NCI-H2029 (cell line): ENCODE measurements around the gene UBE2E2.
A peak's percentile ranks its signal among the peaks of the same experiment; 100 is the strongest.

Experiments
- DNase-seq: peaks from one replicate; lab custom pipeline; 2025; lab: John Stamatoyannopoulos, UW

UBE2E2 gene

DNA sequence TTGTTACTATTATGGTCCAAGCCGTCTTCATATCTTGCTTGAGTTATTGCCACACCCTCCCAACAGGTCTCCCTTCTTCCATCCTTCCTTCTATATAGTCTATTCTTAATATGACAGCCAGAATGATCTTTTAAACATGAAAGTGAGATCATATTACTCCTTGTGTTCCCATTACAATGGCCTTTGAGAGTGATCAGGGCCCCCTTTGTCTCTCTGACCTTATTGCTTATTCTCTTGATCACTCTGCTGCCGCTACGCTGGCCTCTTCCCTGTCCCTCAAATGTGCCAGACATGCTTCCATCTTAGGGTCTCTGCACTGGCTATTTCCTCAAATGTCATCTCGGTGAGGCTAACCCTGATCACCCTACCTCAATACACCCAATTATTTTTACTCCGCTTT, 38.1 kb downstream of the UBE2E2 start:
- no peak for DNase-seq

DNA sequence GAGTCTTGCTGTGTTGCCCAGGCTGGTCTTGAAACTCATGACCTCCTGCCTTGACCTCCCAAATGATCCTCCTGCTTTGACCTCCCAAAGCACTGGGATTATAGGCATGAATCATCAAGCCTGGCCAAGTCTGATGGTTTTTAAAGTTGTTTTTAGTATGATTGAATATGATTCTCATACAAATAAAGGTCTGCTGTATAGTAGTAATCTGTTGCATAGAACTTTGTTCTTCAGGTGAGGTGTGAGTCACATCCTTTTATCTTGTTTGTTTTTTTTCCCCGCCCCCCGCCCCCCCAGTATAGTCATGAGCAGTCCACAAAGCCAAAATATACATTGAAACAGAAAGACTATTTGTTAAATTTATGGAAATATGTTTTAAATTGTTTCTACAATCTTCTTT, 39.0 kb downstream of the UBE2E2 start:
- DNase-seq: no peak

DNA sequence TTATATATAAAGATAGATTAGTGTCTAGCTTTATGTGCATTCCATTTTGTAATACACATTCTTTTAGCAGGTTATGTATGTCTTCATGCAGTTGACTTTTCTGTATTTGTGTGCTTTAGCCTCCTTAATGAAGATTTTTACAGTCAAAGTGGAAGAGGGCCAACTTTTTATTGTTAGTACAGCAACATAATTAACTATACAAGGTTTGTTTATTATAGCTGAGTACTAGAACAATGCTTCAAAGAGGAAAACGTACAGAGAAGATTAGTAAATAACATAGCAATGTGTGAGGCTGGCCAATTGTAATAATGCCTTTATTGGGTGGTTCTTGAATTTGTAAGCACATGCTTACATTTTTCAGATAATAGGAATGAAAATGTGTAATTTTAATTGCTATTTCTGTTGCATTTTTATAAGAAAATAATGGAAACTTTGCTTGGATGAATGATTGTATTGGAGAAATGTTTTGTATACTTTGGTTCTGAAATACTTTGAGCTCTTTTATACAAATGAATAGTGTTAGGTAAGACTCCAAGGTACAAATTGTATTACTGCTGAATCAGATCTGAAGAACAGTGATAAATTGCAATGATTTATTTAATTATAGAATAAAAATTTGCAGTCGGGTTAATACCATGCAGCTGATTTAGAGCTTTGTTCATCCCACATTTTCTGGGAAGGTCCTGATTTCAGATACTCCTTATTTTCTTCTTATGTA, 41.4 kb downstream of the UBE2E2 start:
- no peak for DNase-seq

DNA sequence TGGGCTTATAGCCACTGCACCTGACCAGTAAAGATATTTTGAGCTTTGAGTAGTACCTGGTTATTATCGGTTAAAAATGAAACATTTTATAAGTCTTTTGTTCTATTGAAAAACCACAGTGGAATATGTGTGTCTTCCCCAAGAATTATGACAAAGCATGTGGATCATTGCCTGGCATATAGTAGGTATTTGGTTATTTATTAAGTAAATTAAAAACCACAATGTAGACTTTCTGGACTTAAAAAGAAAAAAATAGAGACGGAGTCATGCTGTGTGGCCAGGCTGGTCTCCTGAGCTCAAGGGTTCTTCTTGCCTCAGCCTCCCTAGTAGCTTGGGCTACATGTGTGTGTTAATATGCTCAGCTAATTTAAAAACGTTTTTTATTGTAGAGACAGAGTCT, 43.5 kb downstream of the UBE2E2 start:
- DNase-seq: no peak

DNA sequence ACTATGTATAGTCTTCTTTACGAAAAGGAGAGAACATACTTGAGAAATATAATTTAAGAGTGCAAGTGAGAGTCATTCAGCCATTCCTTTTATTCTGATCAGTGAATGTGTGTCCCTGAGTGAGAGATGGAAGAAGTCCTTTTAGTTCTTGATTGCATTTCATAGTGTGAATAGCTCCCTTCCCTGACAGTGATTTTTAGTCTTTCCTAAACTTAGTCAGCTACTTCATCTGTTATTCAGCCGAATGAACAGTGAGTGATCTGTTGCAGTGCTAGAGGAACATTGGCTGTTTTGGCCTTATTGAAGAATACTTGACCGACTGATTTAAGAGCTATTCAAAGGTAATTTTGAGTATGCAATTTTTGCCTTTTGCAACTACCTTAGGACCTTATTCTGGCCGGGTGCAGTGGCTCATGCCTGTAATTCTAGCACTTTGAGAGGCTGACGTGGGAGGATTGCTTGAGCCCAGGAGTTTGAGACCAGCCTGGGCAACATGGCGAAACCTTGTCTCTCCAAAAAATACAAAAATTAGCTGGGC, 45.5 kb downstream of the UBE2E2 start:
- DNase-seq: no peak

DNA sequence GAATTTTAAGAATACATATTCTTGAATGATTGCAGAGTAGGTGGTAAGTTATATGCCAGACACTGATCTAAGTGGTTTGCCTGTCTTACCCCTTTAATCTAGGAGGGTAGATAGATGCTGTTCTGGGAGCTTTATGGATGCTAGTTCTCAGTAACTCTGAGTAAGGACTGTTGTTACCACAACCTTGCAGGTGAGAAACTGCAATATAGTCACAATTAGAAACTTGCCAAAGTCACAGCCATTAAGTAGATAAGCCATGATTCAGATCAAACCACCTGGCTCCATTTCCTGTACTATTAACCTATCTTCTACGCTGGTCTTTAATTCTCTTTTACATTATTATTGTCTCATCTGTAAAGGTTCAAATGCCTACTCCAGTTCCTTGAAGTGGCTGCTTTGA, 46.8 kb downstream of the UBE2E2 start:
- no peak for DNase-seq

DNA sequence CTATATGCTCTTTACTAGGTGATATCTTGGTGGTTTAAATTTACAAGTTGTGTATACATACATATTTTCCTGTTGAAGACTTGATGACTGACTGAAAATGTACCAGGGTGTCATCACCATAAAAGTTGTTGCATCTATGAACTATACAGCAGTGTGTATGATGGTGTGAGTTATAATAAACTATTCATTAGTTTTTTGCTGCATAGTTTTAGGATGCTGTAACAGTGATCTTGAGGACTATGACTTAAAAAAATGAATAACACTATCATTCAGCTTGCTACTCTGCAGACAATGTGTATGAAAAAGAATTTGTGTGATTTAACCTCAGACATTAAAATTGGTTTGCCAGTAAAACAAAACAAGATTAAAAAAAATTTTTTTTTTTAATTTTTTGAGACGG, 49.0 kb downstream of the UBE2E2 start:
- no peak for DNase-seq

DNA sequence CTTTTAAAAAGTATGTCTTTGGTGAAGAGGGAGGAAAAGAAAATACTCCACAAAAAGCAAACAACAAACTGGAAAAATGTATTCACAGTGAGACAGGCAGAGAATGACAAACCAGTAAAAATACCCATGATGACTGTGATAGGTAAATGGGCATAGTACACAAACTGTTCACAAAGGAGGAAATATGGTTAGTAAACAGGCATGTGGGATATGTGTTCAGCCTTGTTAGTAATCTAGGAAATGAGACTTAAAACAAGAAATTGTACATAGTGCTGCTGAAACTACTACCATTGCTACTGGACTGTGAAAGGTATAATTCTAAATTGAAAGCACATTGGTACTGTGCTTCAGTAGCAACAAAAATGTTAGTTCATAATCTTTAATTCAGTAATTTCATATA, 50.1 kb downstream of the UBE2E2 start:
- DNase-seq: no peak

DNA sequence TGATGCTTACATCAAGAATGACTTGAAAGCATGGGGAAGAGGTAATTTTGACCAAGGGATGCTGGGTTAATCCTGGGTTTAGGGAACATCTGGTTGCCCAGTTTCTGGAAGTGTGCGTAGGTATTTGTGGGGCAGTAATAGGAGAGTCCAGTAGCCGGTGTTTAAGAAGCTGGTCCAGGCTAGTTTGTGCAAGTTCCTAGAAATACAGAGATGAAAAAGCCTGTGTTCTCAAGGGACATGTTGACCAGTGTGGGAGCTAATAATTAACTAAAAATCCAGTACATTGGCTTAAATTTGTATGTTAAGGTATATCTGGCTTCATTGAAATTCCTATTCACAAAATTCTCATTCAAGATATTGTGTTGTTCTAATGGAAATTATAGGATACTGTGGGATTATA, 51.2 kb downstream of the UBE2E2 start:
- DNase-seq: no peak

DNA sequence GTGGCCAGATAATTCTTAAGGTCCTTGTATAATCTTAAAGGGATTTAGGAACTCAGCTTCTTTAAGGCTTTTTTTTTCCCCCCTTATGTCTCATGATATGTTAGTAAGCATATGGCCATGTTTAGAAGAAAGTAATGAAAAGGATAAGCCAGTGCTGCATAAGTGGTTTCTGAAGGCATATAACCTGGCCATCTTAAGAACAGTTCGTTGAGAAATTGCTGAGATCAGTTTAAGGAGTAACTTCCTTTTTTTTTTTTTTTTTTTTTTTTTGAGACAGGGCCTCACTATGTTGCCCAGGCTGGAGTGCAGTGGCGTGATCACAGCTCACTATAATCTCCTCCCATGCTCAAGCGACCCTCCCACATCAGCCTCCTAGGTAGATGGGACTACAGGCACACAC, 51.7 kb downstream of the UBE2E2 start:
- no peak for DNase-seq

DNA sequence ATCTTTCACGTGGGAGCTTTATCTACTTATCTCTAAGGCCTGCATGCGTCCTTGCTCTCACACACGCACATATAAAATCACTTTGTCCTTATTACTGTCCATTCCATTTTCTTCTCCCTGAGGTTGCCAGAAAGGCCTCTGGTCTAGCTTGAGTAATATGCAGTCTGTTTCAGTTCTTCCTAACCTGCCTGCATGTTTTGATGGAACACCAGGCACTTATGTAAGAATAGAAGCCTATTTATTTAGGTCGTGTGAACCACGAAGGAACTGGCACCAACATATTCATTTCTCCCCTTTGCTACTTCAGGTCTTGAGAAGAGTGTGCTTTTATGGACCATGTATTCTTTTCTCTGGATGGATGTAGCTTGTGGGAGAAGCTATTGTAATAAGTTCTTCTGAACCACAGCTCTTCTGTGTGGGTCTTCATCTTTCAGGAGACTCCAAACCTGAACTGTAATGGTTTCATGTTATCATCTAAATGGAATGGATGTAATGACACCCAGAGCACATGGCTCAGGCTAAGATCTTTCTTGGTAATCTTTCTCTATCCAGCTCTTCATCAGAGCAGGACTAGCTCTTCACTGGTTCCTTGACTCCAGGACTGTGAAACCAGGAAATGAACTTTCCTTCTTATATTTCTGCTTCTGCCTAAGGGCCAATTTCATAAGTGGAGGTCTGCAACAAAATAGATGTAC, 53.8 kb downstream of the UBE2E2 start:
- peak; percentile 42 for DNase-seq

DNA sequence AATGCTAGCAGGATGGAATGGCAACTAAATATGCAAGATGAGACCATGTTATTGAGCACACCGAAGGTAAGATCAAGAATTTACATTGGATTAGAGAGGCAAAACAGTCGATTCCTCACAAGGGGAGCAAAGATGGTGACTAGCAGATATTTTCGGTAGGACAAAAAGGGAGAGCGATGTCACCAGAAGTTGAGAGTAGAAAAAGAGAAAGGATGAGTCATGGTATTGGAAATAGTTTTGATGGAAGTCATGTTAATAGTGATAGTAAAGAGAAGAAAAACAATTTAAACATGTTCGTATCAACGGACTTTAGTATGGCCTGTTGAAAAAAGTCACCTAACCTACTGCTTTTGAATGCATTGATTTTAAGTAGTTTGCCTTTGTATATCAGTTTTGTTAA, 55.0 kb downstream of the UBE2E2 start:
- DNase-seq: no peak

DNA sequence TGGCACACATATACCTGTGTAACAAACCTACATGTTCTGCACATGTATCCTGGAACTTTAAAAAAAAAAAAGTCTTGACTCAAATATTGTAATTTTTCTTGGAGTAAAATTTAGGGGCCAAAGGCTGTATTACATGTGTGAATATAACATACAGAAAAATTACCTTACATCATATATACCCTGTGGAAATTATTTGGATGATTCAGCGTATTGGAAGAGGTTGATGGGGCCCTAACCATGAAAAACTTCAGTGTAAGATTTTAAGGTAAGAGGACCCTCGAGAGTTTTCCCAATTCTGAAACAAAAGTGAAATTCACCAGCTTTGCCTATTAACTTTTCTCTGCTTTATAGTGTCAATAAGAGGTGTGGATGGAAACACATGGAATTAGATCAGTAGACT, 56.4 kb downstream of the UBE2E2 start:
- DNase-seq: no peak

DNA sequence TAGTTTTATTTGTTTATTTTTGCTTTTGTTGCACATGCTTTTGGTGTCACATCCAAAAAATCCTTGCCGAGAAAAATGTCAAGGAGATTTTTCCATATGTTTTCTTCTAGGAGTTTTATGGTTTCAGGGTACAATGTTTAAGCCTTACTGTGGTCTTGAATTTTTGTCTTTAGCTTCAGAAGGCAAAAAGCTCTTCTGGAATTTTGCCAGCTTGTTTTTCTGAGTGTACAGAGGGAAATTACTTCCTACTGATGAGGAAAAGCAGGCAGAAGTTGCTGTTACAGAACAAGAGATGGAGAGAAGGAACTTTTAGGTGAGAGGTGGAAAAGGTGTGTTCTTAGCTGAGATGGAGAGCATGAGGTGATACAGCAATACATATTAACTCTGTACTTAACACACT, 59.6 kb downstream of the UBE2E2 start:
- no peak for DNase-seq

DNA sequence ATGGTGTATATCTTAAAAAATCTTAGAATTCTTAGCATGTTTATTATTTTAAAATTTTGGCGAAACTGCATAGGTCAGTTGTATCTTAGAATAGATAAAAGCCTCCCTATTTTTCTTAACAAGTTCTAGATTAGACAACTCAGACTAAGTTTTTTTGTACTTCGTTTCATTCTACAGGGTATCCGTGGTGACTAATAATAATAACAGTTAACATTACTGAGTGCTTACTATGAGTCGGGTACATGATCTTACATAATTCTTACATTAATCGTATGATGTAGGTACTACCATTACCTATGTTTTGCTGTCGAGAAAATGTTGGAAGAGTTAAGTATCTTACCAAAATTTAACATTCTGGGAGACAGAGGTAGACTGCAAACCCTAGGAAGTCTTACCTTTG, 60.7 kb downstream of the UBE2E2 start:
- no peak for DNase-seq

DNA sequence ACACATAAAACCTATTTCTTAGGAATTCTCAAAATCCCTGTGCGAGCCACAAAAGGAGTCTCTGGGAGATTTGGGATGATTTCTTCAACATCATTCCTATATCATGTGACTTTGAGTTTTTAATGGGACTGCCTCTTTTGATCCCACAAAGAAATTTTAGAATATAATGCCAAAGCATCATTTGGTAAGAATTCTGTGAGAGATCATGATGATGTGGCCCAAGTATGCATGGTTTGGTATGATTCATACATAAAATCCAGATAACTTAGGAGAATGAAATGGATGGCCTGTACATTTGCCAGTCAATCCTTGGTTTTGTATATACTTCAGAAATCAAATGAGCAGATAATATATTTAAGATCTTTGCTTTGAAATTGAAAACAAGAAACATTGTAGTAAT, 61.3 kb downstream of the UBE2E2 start:
- DNase-seq: no peak

DNA sequence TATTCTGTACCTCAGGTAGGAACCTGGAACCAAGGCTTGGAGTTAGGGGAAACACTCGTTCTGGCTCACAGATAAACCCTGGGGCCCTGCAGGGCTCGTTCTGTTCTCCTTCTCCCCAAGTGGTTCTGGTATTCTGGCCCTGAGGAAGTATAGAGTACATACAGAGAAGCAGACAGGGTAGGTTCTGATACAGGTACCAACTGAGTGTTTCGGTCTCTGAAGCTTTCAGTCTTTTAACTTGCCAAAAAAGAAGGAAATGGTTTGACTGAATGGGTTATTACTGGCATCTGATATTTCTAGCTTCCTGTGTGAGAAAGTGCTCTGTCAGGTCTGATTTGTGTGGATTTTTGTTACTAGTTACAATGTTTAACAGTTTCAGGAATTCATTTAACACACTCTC, 67.3 kb downstream of the UBE2E2 start:
- DNase-seq: no peak

DNA sequence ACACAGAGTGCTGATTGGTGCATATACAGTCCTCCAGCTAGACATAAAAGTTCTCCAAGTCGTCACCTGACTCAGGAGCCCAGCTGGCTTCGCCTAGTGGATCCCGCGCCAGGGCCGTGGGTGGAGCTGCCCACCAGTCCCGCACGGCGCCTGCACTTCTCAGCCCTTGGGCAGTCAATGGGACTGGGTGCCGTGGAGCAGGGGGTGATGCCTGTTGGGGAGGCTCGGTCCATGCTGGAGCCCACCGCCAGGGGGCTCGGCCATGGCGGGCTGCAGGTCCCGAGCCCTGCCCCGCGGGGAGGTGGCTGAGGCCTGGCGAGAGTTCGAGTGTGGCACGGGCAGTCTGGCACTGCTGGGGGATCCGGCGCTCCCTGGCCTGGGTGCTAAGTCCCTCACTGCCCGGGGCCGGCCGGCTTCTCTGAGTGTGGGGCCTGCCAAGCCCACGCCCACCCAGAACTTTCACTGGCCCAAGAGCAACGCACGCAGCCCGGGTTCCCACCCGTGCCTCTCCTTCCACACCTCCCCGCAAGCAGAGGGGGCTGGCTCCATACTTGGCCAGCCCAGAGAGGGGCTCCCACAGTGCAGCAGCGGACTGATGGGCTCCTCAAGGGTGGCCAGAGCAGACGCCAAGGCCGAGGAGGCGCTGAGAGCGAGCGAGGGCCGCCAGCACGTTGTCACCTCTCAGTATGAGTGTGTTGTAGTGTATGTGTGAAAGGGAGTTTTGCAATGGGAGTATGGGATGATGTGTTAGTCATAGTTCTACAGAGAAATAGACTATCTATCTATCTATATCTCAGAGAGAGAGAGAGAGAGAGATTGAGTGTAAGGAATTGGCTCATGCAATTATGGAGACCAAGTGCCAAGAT, 69.0 kb downstream of the UBE2E2 start:
- no peak for DNase-seq

DNA sequence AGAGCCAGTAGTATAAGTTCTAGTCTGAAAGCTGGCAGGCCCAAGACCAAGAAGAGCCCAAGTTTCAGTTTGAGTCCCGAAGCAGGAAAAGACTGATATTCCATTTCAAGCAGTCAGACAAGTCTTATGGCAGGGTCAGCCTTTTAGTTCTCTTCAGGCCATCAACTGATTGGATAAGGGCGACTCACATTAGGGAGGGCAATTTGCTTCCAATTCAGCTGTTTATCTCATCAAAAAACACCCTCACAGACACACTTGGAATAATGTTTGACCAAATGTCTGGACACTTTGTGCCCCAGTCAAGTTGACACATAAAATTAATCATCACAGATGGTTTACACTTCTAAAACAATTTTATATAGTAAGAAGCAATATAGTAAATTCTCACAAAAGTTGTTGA, 69.7 kb downstream of the UBE2E2 start:
- no peak for DNase-seq

DNA sequence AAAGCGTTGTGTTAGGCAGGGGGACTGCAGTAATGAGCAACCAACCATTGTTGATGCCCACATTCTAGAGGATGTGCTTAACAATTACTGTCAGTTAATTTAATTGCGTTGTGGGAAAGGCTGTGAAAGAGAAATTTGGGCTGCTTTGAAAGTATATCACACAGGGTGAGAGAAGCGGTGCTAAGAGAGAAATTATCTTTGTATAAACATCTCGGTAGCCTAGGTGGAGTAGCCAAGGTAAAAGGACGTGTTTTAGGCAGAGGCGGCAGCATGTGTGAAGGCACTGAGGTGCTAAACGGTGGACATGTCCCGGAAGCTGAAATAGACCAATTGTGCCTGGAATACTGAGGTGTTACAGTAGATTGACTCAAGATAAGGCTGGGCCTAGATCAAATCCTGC, 71.9 kb downstream of the UBE2E2 start:
- no peak for DNase-seq

DNA sequence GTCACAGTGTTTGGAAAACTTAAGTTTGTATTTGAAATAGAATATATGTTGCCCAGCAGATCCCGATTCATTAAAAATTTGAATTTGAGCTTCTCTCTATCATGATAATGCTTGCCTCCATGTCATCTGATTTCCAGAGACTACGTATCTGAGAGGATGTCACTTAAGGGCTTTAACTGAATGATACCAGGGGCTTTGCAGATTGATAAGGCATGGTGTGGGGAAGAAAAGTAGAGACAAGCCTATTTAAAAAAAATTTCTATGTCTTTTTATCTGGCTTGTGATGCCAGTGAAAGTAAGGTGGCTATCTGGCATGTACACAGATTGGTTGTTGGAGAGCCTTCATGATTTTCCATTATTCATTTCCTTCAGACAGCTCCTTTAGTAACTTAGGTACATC, 72.7 kb downstream of the UBE2E2 start:
- no peak for DNase-seq

DNA sequence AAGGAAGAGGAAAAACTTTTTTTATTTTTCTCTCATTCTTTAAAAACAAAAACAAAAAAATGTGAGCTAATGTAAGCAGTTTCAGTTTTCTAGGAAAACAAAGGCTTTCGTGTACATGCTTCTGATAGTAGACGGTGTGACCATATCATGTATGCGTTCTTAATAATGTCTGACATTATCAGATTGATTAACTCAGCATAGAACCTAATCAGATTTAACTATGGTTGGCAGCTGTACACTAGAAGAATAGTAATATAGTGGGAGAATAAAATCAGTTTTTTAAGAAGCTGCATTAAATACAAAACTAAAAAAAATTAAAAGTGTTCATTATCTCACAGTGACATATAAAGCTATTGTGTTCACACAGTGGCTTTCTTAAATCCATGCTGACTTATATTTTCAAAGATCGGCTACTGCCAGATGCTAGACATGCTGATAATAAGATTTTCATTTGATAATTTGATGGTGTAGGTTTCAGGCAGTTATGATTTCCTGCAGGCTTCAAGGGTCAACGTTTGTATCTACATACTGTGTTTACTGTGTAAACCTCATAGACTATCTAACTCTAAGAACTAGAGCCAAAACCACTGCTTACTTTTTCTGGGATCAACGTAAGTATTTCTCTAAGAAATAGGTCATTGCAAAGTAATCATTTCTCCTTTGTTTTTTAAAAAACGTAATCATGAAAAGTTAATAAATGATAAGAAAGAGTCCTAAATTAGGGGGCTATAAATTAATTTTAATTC, 74.0 kb downstream of the UBE2E2 start:
- peak; percentile 36 for DNase-seq
